PC-3 (cell line): ENCODE data around the gene FAM114A1.

Experiments used
- EZH2 ChIP-seq: fragments of 300-600 bp; sonication (generic); IDR thresholded peaks from one replicate; pipeline ENCODE4 v1.6.1; 2017; ENCODE audit warnings: antibody characterized with exemption, mild to moderate bottlenecking, low read length; ENCODE audit not compliant: unreplicated experiment
- EZH2phosphoT487 ChIP-seq: fragments of 300-600 bp; sonication (generic); IDR thresholded peaks from 2 replicates; pipeline ENCODE4 v1.6.1; 2018; ENCODE audit warnings: mild to moderate bottlenecking, antibody characterized with exemption, low read length, borderline replicate concordance
- TF ChIP-seq, protein P1 (sequence below): fragments of 300-600 bp; sonication (generic); conservative IDR thresholded peaks from 2 replicates; pipeline ENCODE4 v1.5.1; 2017; ENCODE audit warnings: antibody characterized with exemption, low read depth, mild to moderate bottlenecking, low read length

DNA sequence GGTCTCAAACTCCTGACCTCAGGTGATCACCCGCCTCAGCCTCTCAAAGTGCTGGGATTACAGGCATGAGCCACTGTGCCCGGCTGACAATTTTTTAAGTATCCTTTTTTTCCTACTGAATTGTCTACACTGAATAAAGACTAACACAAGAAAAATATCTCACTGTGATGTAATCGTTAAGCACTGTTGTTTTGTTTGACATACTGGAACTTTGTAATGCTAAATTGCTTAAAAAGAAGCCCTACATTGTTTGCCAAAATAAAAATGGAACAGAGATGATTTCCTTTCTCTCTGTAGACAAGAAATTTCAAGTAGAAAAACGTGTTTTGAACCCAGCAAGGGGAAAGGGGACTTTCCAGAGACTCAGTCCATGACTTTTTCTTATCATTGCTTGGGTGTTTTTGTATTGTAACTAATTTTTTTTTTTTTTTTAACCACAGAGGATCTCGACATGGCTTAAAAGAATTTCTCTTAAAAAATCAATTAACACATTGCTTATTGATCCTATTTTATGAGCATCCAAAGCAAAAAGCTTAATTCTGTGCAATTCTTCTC lies 89.7 kb downstream of the FAM114A1 start:
- TF ChIP-seq EZH2 (no peak), EZH2phosphoT487 (no peak)
- TF ChIP-seq, protein P1, sequence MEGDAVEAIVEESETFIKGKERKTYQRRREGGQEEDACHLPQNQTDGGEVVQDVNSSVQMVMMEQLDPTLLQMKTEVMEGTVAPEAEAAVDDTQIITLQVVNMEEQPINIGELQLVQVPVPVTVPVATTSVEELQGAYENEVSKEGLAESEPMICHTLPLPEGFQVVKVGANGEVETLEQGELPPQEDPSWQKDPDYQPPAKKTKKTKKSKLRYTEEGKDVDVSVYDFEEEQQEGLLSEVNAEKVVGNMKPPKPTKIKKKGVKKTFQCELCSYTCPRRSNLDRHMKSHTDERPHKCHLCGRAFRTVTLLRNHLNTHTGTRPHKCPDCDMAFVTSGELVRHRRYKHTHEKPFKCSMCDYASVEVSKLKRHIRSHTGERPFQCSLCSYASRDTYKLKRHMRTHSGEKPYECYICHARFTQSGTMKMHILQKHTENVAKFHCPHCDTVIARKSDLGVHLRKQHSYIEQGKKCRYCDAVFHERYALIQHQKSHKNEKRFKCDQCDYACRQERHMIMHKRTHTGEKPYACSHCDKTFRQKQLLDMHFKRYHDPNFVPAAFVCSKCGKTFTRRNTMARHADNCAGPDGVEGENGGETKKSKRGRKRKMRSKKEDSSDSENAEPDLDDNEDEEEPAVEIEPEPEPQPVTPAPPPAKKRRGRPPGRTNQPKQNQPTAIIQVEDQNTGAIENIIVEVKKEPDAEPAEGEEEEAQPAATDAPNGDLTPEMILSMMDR = no peak
